ENCODE measurements around the gene WNT9B.

GRCh38 chr17:46862949-46863348, 11.6 kb downstream of the WNT9B start:
- TF ChIP-seq, protein P1, sequence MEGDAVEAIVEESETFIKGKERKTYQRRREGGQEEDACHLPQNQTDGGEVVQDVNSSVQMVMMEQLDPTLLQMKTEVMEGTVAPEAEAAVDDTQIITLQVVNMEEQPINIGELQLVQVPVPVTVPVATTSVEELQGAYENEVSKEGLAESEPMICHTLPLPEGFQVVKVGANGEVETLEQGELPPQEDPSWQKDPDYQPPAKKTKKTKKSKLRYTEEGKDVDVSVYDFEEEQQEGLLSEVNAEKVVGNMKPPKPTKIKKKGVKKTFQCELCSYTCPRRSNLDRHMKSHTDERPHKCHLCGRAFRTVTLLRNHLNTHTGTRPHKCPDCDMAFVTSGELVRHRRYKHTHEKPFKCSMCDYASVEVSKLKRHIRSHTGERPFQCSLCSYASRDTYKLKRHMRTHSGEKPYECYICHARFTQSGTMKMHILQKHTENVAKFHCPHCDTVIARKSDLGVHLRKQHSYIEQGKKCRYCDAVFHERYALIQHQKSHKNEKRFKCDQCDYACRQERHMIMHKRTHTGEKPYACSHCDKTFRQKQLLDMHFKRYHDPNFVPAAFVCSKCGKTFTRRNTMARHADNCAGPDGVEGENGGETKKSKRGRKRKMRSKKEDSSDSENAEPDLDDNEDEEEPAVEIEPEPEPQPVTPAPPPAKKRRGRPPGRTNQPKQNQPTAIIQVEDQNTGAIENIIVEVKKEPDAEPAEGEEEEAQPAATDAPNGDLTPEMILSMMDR (IDR thresholded peaks at IDR 0.05; ENCODE audit: insufficient read depth, low read length, poor library complexity, severe bottlenecking): no peak
- no peak for TF ChIP-seq EZH2phosphoT487 (conservative IDR thresholded peaks at IDR 0.05; ENCODE audit: low read length)
